Progenitor cell of endocrine pancreas (in vitro differentiated cells): ENCODE data around the gene ZBED1. TPM values are rescaled to one million over a fixed set of nuclear protein-coding genes. Genes with fewer than 3 reads are reported as not detected.

ENCODE experiments used
- DNase-seq: peaks from one replicate; pipeline ENCODE4 v3.0.0; 2021; ENCODE audit warnings: low spot score; ENCODE audit not compliant: unreplicated experiment
- H3K27ac Mint-ChIP-seq: 2 replicates; pipeline ENCODE4 v1.8.0; 2021; ENCODE audit warnings: mild to moderate bottlenecking, moderate library complexity, mixed read lengths
- H3K27me3 Mint-ChIP-seq: 2 replicates; pipeline ENCODE4 v1.8.0; 2021; ENCODE audit warnings: mixed read lengths
- H3K36me3 Mint-ChIP-seq: 2 replicates; pipeline ENCODE4 v1.8.0; 2022; ENCODE audit warnings: mixed read lengths; ENCODE audit not compliant: insufficient read depth
- H3K4me1 Mint-ChIP-seq: 2 replicates; pipeline ENCODE4 v1.8.0; 2021; ENCODE audit warnings: low read depth, mixed read lengths
- H3K4me3 Mint-ChIP-seq: 2 replicates; pipeline ENCODE4 v1.8.0; 2021; ENCODE audit warnings: low read depth, mild to moderate bottlenecking, moderate library complexity, mixed read lengths
- H3K9me3 Mint-ChIP-seq: 2 replicates; pipeline ENCODE4 v1.8.0; 2021; ENCODE audit warnings: low read depth, mixed read lengths
- long read RNA-seq: library from polyadenylated mRNA; unstranded; transcript quantifications from one replicate; pipeline ENCODE4 v2.0.0, GENCODE V29; 2020
- total RNA-seq: library from RNA; stranded (reverse); gene quantifications from 2 replicates; pipeline ENCODE4 v1.2.1, GENCODE V29; 2021
- TF ChIP-seq, protein P1 (sequence below): fragments of 200-600 bp; sonication (generic); IDR thresholded peaks from one replicate; pipeline ENCODE4 v1.5.0; 2021; ENCODE audit warnings: antibody characterized with exemption, mild to moderate bottlenecking; ENCODE audit not compliant: unreplicated experiment

The ZBED1 gene
- 57.5 and 59.6 TPM in 2 replicates for total RNA-seq
- long read RNA-seq, full-length matches to known transcripts, result 42 of 73 reads
- long read RNA-seq, partial matches to known transcripts, result 6 of 73 reads
- long read RNA-seq, other reads (novel, unspliced or antisense), result 25 of 73 reads

DNA sequence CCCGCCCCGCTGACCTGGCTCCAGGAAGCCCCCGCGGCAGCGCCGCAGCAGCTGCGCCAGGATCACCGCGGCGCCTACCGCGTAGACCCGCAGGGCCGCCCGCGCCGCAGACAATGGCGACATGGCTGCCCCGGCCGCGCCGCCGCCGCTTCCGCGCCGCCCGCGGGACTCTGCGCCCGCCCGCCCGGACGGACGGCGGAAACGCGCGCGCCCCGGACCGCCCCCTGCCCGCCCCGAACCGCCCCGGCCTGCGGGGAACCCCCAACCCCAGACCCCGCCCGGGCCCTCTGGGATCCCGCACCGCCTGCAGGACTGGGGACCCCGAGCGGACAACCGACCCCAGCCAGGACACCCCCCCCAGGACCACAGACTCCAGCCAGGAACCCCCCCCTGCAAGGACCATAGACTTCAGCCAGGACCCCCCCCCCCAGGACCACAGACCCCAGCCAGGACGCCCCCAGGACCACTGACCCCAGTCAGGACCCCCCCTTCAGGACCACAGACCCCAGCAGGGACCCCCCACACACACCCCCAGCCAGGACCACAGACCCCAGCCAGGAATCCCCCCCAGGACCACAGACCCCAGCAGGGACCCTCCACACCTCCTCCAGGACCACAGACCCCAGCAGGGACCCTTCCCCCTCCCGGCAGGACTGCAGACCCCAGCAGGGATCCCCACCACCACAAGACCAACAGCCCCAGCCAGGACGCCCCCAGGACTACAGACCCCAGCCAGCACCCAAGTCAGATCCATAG, at the start of gene ZBED1, which contains the start of gene DHRSX:
Gene ZBED1 (minus strand): TSS at position 174 of the 756 bp plus-strand sequence. CDS start 10,257 bp downstream, outside the sequence.
Gene DHRSX (minus strand): TSS at position 174 of the 756 bp plus-strand sequence. CDS start 51 bp downstream, at position 123.
- Mint-ChIP-seq H3K27me3 (no peaks in the 10 kb centered on the region), H3K27ac (peak within 1 kb of the TSS; percentile 93), H3K4me1 (peaks cover 22% of the 10 kb centered on the region), H3K4me3 (peak within 1 kb of the TSS; percentile 80), H3K36me3 (peaks cover 2% of the 10 kb centered on the region), H3K9me3 (no peaks in the 10 kb centered on the region)
- no peak for DNase-seq
- TF ChIP-seq, protein P1, sequence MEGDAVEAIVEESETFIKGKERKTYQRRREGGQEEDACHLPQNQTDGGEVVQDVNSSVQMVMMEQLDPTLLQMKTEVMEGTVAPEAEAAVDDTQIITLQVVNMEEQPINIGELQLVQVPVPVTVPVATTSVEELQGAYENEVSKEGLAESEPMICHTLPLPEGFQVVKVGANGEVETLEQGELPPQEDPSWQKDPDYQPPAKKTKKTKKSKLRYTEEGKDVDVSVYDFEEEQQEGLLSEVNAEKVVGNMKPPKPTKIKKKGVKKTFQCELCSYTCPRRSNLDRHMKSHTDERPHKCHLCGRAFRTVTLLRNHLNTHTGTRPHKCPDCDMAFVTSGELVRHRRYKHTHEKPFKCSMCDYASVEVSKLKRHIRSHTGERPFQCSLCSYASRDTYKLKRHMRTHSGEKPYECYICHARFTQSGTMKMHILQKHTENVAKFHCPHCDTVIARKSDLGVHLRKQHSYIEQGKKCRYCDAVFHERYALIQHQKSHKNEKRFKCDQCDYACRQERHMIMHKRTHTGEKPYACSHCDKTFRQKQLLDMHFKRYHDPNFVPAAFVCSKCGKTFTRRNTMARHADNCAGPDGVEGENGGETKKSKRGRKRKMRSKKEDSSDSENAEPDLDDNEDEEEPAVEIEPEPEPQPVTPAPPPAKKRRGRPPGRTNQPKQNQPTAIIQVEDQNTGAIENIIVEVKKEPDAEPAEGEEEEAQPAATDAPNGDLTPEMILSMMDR, result no peak

DNA sequence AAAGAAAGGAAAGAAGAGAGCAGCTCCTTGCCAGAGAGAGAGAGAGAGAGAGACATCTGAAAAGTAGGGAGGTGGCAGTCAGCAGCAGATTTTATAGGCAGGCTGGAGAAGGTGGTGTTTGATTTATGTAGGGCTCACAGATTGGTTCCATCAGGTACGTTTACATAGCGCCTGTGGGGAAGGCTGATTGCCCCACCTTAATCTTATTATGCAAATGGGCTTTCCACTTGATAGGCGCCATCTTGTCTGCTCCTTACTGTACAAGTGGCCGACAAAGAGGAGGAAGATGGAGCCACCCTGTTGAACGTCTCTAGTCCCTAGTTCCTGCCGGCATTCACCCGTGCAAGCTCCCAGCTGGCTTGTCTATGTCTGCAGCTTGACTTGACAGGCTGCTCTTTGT, 49.1 kb upstream of the ZBED1 start:
- TF ChIP-seq, protein P1, result no peak
- Mint-ChIP-seq H3K36me3 (no peaks in the 10 kb centered on the region), H3K27me3 (no peaks in the 10 kb centered on the region), H3K4me1 (peaks cover 20% of the 10 kb centered on the region), H3K9me3 (peaks cover 9% of the 10 kb centered on the region), H3K4me3 (no peak overlapping the region), H3K27ac (peak overlapping the region; percentile 64)
- no peak for DNase-seq

DNA sequence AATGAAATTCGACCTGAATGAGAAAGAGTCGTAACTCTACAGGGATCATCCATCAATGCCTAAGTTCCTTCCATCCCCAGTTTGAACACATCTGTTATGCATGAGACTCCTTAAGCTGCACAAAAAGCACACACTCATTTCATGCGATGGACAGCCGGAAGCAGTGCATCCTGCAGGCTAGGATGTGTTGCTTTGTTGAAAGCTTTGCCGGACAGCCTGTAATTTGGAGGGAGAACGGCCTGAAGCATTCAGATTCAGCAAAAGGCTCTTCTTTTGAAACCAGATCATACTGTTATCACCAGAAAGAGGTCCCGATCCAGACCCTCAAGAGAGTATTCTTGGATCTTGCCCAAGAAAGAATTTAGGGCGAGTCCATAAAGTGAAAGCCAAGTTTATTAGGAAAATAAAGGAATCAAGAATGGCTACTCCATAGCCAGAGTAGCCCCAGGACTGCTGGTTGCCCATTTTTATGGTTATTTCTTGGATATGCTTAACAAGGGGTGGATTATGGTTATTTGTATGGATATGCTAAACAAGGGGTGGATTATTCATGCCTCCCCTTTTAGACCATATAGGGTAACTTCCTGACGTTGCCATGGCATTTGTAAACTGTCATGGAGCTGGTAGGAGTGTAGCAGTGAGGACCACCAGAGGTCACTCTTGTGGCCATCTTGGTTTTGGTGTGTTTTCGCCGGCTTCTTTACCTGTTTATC, 48.1 kb upstream of the ZBED1 start:
- no peak for DNase-seq
- no peak overlapping the region for H3K4me3 Mint-ChIP-seq
- H3K4me1 Mint-ChIP-seq, result peaks cover 20% of the 10 kb centered on the region
- H3K27me3 Mint-ChIP-seq, result no peaks in the 10 kb centered on the region
- TF ChIP-seq, protein P1, result peak; percentile 16
- H3K9me3 Mint-ChIP-seq, result peaks cover 6% of the 10 kb centered on the region
- no peak overlapping the region for H3K27ac Mint-ChIP-seq
- H3K36me3 Mint-ChIP-seq, result no peaks in the 10 kb centered on the region

DNA sequence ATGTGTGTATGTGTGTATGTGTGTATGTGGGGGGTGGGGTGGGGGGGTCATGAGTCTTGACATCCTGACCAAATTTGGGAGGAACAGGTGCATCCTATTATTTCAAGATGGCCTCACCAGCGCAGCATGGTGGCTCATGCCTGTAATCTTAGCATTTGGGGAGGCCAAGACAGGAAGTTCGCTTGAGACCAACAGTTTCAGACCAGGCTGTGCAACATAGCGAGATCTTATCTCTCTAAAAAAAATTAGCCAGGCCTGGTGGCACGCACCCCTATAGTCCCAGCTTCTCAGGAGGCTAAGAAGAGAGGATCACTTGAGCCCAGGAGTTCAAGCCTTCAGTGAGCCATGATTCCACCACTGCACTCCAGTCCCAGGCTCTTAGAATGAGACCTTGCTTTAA, 47.0 kb upstream of the ZBED1 start:
- Mint-ChIP-seq H3K4me3 (no peak overlapping the region), H3K27ac (no peak overlapping the region), H3K4me1 (peaks cover 19% of the 10 kb centered on the region), H3K27me3 (no peaks in the 10 kb centered on the region), H3K9me3 (peaks cover 6% of the 10 kb centered on the region), H3K36me3 (no peaks in the 10 kb centered on the region)
- DNase-seq, result no peak
- TF ChIP-seq, protein P1, result no peak

DNA sequence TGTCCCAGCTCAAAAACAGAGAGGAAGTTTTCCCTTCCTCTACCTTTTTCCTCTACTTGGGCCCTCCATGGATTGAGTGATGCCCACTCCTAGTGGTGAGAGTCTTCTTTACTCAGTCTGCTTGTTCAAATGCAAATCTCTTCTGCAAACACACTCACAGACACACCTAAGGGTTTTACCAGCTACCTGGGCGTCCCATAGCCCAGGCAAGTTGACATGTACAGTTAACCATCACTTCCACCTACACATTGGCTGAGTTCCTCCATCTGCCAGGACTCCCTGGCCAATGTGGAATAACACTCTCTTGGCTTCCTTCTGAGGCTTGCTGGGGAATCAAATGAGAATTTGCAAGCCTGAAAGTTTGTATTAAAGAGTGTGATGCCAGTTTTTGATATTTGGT, 45.7 kb upstream of the ZBED1 start:
- H3K9me3 Mint-ChIP-seq, result peaks cover 6% of the 10 kb centered on the region
- H3K4me3 Mint-ChIP-seq, result no peak overlapping the region
- peaks cover 16% of the 10 kb centered on the region for H3K4me1 Mint-ChIP-seq
- no peaks in the 10 kb centered on the region for H3K36me3 Mint-ChIP-seq
- H3K27me3 Mint-ChIP-seq, result no peaks in the 10 kb centered on the region
- DNase-seq, result no peak
- no peak overlapping the region for H3K27ac Mint-ChIP-seq
- TF ChIP-seq, protein P1, result no peak
